Measurements from ENCODE around the gene CCDC198. TPM values are rescaled to one million over a fixed set of nuclear protein-coding genes. Genes with fewer than 3 reads are reported as not detected.

CCDC198 gene
- total RNA-seq, 1 donor from 2014 or later = 178 TPM

DNA sequence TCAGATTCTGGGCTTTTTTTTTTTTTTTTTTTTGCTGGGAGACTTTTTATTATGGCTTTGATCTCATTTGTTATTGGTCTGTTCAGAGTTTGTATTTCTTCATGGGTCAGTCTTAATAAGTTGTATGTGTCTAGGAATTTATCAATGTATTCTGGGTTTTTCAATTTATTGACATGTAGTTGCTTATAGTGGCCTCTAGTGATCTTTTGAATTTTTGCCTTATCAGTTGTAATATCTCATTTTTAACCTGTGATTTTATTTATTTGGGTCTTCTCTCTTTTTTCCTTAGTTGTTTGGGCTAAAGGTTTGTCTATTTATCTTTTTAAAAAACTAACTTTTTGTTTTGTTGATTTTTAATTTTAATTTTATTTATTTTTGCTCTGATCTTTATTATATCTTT lies 57.7 kb downstream of the CCDC198 start:
- no peak for DNase-seq (ENCODE audit: low spot score, unreplicated experiment)
- H3K36me3 Mint-ChIP-seq (ENCODE audit: insufficient read depth) = no peaks in the 10 kb centered on the region
- H3K9me3 Mint-ChIP-seq (ENCODE audit: low read depth) = peaks cover 30% of the 10 kb centered on the region
- TF ChIP-seq, protein P1, sequence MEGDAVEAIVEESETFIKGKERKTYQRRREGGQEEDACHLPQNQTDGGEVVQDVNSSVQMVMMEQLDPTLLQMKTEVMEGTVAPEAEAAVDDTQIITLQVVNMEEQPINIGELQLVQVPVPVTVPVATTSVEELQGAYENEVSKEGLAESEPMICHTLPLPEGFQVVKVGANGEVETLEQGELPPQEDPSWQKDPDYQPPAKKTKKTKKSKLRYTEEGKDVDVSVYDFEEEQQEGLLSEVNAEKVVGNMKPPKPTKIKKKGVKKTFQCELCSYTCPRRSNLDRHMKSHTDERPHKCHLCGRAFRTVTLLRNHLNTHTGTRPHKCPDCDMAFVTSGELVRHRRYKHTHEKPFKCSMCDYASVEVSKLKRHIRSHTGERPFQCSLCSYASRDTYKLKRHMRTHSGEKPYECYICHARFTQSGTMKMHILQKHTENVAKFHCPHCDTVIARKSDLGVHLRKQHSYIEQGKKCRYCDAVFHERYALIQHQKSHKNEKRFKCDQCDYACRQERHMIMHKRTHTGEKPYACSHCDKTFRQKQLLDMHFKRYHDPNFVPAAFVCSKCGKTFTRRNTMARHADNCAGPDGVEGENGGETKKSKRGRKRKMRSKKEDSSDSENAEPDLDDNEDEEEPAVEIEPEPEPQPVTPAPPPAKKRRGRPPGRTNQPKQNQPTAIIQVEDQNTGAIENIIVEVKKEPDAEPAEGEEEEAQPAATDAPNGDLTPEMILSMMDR (IDR thresholded peaks at IDR 0.05; ENCODE audit: unreplicated experiment) = peak; percentile 21
- H3K4me3 Mint-ChIP-seq (ENCODE audit: low read depth) = no peak overlapping the region
- no peak overlapping the region for H3K27ac Mint-ChIP-seq
- no peaks in the 10 kb centered on the region for H3K4me1 Mint-ChIP-seq (ENCODE audit: low read depth)
- H3K27me3 Mint-ChIP-seq = no peaks in the 10 kb centered on the region

DNA sequence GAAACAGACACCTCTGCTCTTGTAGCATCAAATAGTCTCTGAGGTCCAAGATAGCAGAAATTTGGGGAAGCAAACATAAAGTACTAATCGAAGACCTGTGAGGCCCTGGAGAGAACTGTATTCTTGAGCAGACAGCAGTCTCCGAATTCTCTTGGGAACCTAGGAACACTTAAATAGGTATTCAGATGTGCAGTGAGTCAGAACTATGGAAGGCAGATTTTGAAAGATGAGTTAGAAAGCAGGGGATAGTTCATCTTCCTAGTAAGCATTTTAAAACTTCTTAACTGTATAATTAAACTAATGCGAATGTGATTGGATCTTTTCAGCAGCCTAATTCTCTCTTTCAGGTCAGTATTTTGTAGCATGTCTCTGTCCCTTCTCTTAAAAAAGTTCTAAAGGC lies 72.7 kb downstream of the CCDC198 start:
- DNase-seq (ENCODE audit: low spot score, unreplicated experiment) = no peak
- Mint-ChIP-seq H3K9me3 (ENCODE audit: low read depth) (no peaks in the 10 kb centered on the region), H3K4me3 (ENCODE audit: low read depth) (no peak overlapping the region), H3K4me1 (ENCODE audit: low read depth) (peaks cover 5% of the 10 kb centered on the region), H3K27me3 (peaks cover 4% of the 10 kb centered on the region), H3K36me3 (ENCODE audit: insufficient read depth) (no peaks in the 10 kb centered on the region), H3K27ac (no peak overlapping the region)
- TF ChIP-seq, protein P1 (IDR thresholded peaks at IDR 0.05; ENCODE audit: unreplicated experiment) = no peak

DNA sequence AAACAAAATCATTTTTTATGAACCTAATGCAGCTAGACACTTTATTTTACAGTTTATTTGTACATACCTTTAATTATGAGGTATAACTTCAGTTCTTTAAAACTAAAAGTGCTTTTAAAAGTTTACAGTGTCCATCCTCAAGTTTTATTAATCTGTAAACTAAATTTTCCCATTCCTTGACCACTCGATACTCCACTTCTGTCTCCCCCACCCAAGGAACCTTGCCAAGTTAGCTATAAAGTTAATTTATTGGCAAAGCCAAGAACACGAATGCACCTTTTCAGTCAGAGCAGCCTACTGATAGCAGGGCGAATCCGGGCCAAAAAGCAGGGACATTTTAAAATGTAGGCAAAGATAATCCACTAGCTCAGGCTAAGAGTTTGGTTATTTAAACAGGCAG lies 73.6 kb downstream of the CCDC198 start:
- H3K4me1 Mint-ChIP-seq (ENCODE audit: low read depth) = peaks cover 6% of the 10 kb centered on the region
- no peaks in the 10 kb centered on the region for H3K9me3 Mint-ChIP-seq (ENCODE audit: low read depth)
- no peak overlapping the region for H3K4me3 Mint-ChIP-seq (ENCODE audit: low read depth)
- peaks cover 4% of the 10 kb centered on the region for H3K27me3 Mint-ChIP-seq
- TF ChIP-seq, protein P1 (IDR thresholded peaks at IDR 0.05; ENCODE audit: unreplicated experiment) = no peak
- H3K27ac Mint-ChIP-seq = no peak overlapping the region
- DNase-seq (ENCODE audit: low spot score, unreplicated experiment) = no peak
- no peaks in the 10 kb centered on the region for H3K36me3 Mint-ChIP-seq (ENCODE audit: insufficient read depth)

Other genes starting within 250 kb of the CCDC198 start
- 88.8 and 88.9 TPM in 2 replicates for gene EXOC5, start 225.0 kb downstream of the CCDC198 start, total RNA-seq
- gene AP5M1, start 224.9 kb downstream of the CCDC198 start, total RNA-seq = 44.1 and 48.1 TPM in 2 replicates
- 21.4 and 24.2 TPM in 2 replicates for gene NAA30, start 103.3 kb downstream of the CCDC198 start, total RNA-seq

Data from progenitor cell of endocrine pancreas (in vitro differentiated cells).